OCI-LY1 (cell line): Measurements from ENCODE around the gene CPXM2.

ENCODE experiments used
- EZH2 ChIP-seq: fragments of 200-600 bp; sonication (generic), shearing (Covaris generic); IDR thresholded peaks from 2 replicates; pipeline ENCODE4 v1.8.0; 2017; ENCODE audit warnings: borderline replicate concordance, mixed run types, mild to moderate bottlenecking, antibody characterized with exemption, low read length, moderate library complexity, mixed read lengths
- TF ChIP-seq, protein P1 (sequence below): fragments of 200-600 bp; sonication (generic), shearing (Covaris generic); IDR thresholded peaks from 2 replicates; pipeline ENCODE4 v1.5.1; 2017; ENCODE audit warnings: mild to moderate bottlenecking, antibody characterized with exemption, low read length, moderate library complexity, mixed read lengths

DNA sequence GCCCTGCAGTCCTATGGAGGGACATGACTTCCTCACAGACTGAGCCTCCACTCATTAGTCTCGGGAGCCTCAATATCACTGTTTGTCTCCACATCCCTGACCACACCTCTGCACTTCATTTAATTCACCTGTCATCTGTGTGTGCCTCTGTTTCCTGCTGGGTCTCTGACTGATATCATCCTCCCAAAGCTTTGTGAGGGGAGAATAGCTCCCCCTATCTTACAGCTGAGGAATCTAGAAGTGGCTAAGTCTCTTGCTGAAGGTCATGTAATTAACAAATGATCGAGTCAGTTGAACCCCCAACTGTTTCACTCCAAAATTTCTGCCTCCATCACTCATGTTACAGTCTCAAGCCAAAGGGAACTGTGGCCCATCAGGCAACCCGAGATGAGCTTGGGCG, 5.5 kb upstream of the CPXM2 start:
- no peak for TF ChIP-seq EZH2
- TF ChIP-seq, protein P1, sequence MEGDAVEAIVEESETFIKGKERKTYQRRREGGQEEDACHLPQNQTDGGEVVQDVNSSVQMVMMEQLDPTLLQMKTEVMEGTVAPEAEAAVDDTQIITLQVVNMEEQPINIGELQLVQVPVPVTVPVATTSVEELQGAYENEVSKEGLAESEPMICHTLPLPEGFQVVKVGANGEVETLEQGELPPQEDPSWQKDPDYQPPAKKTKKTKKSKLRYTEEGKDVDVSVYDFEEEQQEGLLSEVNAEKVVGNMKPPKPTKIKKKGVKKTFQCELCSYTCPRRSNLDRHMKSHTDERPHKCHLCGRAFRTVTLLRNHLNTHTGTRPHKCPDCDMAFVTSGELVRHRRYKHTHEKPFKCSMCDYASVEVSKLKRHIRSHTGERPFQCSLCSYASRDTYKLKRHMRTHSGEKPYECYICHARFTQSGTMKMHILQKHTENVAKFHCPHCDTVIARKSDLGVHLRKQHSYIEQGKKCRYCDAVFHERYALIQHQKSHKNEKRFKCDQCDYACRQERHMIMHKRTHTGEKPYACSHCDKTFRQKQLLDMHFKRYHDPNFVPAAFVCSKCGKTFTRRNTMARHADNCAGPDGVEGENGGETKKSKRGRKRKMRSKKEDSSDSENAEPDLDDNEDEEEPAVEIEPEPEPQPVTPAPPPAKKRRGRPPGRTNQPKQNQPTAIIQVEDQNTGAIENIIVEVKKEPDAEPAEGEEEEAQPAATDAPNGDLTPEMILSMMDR: peak; percentile 52
